Neuronal stem cell (in vitro differentiated cells): Measurements from ENCODE around the gene NEDD4.

Source experiments
- DNase-seq: peaks from one replicate; pipeline ENCODE4 v3.0.0-alpha.2; 2013; ENCODE audit warnings: low spot score
- H2AFZ ChIP-seq: one replicate; pipeline ENCODE4 v1.6.1; 2013; ENCODE audit warnings: mild to moderate bottlenecking, low read length, inconsistent platforms
- H2AK5ac ChIP-seq: 2 replicates; pipeline ENCODE4 v1.6.1; 2013; ENCODE audit warnings: low read depth, mild to moderate bottlenecking, inconsistent platforms, low read length, moderate library complexity, mixed read lengths
- H2BK120ac ChIP-seq: 2 replicates; pipeline ENCODE4 v1.6.1; 2013; ENCODE audit warnings: low read depth, mild to moderate bottlenecking, inconsistent platforms, low read length, moderate library complexity, mixed read lengths
- H2BK12ac ChIP-seq: one replicate; pipeline ENCODE4 v1.6.1; 2013; ENCODE audit warnings: low read length, inconsistent platforms
- H2BK15ac ChIP-seq: 2 replicates; pipeline ENCODE4 v1.6.1; 2013; ENCODE audit warnings: mild to moderate bottlenecking, low read length, inconsistent platforms, mixed read lengths
- H2BK5ac ChIP-seq: one replicate; pipeline ENCODE4 v1.6.1; 2013; ENCODE audit warnings: inconsistent platforms, mild to moderate bottlenecking, low read length, moderate library complexity
- H3K14ac ChIP-seq: one replicate; pipeline ENCODE4 v1.6.1; 2013; ENCODE audit warnings: low read length, inconsistent platforms
- H3K18ac ChIP-seq: 2 replicates; pipeline ENCODE4 v1.6.1; 2013; ENCODE audit warnings: low read length, inconsistent platforms
- H3K23ac ChIP-seq: 2 replicates; pipeline ENCODE4 v1.6.1; 2013; ENCODE audit warnings: low read depth, mild to moderate bottlenecking, mixed read lengths, low read length, inconsistent platforms; ENCODE audit not compliant: poor library complexity
- H3K27ac ChIP-seq: replicated peaks from 3 replicates; pipeline ENCODE4 v1.5.1; 2013; ENCODE audit warnings: low read length, inconsistent platforms
- H3K27me3 ChIP-seq, 3 experiments: 2 replicates each; pipeline ENCODE4 v1.6.1; 2013; ENCODE audit warnings: low read length in 3 of 3, mild to moderate bottlenecking in 2 of 3, inconsistent platforms in 1 of 3, low read depth in 1 of 3, mixed read lengths in 1 of 3, moderate library complexity in 1 of 3; ENCODE audit not compliant: control insufficient read depth in 3 of 3, insufficient read depth in 3 of 3
- H3K36me3 ChIP-seq, 2 donors: replicated peaks in 1 of 2; 2 replicates each; pipeline ENCODE4 v1.6.1; 2013; ENCODE audit warnings: low read length in 2 of 2; ENCODE audit not compliant: control insufficient read depth in 2 of 2, insufficient read depth in 2 of 2
- H3K4ac ChIP-seq: 2 replicates; pipeline ENCODE4 v1.6.1; 2013; ENCODE audit warnings: inconsistent platforms, mild to moderate bottlenecking, low read length, moderate library complexity
- H3K4me1 ChIP-seq, 2 donors: 1 replicate in 1 of 2; 2 replicates in 1 of 2; pipeline ENCODE4 v1.6.1; 2013; ENCODE audit warnings: low read length in 2 of 2, low read depth in 1 of 2; ENCODE audit not compliant: control insufficient read depth in 2 of 2, insufficient read depth in 1 of 2
- H3K4me2 ChIP-seq: one replicate; pipeline ENCODE4 v1.6.1; 2013; ENCODE audit warnings: mild to moderate bottlenecking, low read length, inconsistent platforms; ENCODE audit not compliant: insufficient read depth, poor library complexity, severe bottlenecking
- H3K4me3 ChIP-seq, 2 donors: 2 replicates each; pipeline ENCODE4 v1.5.1; 2013; ENCODE audit warnings: low read length in 2 of 2, mild to moderate bottlenecking in 2 of 2, inconsistent platforms in 1 of 2, moderate library complexity in 1 of 2
- H3K79me1 ChIP-seq: one replicate; pipeline ENCODE4 v1.6.1; 2013; ENCODE audit warnings: low read depth, mild to moderate bottlenecking, inconsistent platforms, low read length, moderate library complexity
- H3K9ac ChIP-seq: one replicate; pipeline ENCODE4 v1.6.1; 2013; ENCODE audit warnings: mild to moderate bottlenecking, low read depth, low read length, inconsistent platforms; ENCODE audit not compliant: poor library complexity
- H3K9me3 ChIP-seq, 2 donors: replicated peaks in 1 of 2; 2 replicates each; pipeline versions ENCODE3 to v1.6.1; 2013; ENCODE audit warnings: low read length in 2 of 2, mild to moderate bottlenecking in 2 of 2, inconsistent platforms in 1 of 2, low read depth in 1 of 2, mixed read lengths in 1 of 2, moderate library complexity in 1 of 2; ENCODE audit not compliant: control insufficient read depth in 2 of 2, insufficient read depth in 1 of 2
- H4K8ac ChIP-seq: one replicate; pipeline ENCODE4 v1.6.1; 2013; ENCODE audit warnings: low read depth, mild to moderate bottlenecking, inconsistent platforms, low read length, moderate library complexity
- H4K91ac ChIP-seq: one replicate; pipeline ENCODE4 v1.6.1; 2013; ENCODE audit warnings: low read length, low read depth, mild to moderate bottlenecking, inconsistent platforms; ENCODE audit not compliant: poor library complexity
- WGBS, 2 donors: extraction: QIAGEN DNeasy Blood & Tissue Kit; methylation state at CpG; one replicate each; pipeline ENCODE4 v1.1.7; 2013; ENCODE audit warnings: missing lambda C conversion rate in 2 of 2, mixed read lengths in 1 of 2; ENCODE audit not compliant: insufficient read length in 2 of 2, insufficient replicate concordance in 1 of 2; ENCODE audit errors: extremely low coverage in 2 of 2; 5-methylcytosine and 5-hydroxymethylcytosine counted together

The NEDD4 gene

GRCh38 chr15:55799291-55800212, 193.9 kb downstream of the NEDD4 start:
- H3K27ac ChIP-seq: peak overlapping the region; percentile 52
- H3K79me1 ChIP-seq: no peaks in the 10 kb centered on the region
- peak; percentile 69 for DNase-seq
- H3K4me3 ChIP-seq: peak overlapping the region in 1 of 2 donors; percentile 25
- no peak overlapping the region for H2BK120ac ChIP-seq
- H3K9me3 ChIP-seq: peaks cover 0 to 14% of the 10 kb centered on the region in 2 donors
- peak overlapping the region; percentile 84 for H2AFZ ChIP-seq
- peak overlapping the region; percentile 8 for H3K18ac ChIP-seq
- H3K4ac ChIP-seq: no peak overlapping the region
- no peak overlapping the region for H2AK5ac ChIP-seq
- H2BK5ac ChIP-seq: no peak overlapping the region
- no peak overlapping the region for H2BK15ac ChIP-seq
- H4K91ac ChIP-seq: no peak overlapping the region
- no peak overlapping the region for H3K23ac ChIP-seq
- peaks cover 9 to 24% of the 10 kb centered on the region in 2 donors for H3K4me1 ChIP-seq
- H3K14ac ChIP-seq: no peak overlapping the region
- H4K8ac ChIP-seq: no peak overlapping the region
- no peaks in the 10 kb centered on the region for H3K27me3 ChIP-seq
- no peak overlapping the region for H3K4me2 ChIP-seq
- no peaks in the 10 kb centered on the region for H3K36me3 ChIP-seq
- no CpG with 5 or more reads among the region's 10 CpGs for WGBS, 2 donors
- no peak overlapping the region for H2BK12ac ChIP-seq
- H3K9ac ChIP-seq: no peak overlapping the region

- H3K79me1 ChIP-seq: no peaks in the 10 kb centered on the region
- H4K8ac ChIP-seq: no peak overlapping the region
- H3K27ac ChIP-seq: no peak overlapping the region
- H2BK5ac ChIP-seq: no peak overlapping the region
- no peak overlapping the region for H4K91ac ChIP-seq
- H3K36me3 ChIP-seq: no peaks in the 10 kb centered on the region
- H2AFZ ChIP-seq: no peak overlapping the region
- no peak overlapping the region for H3K4me2 ChIP-seq
- H3K14ac ChIP-seq: no peak overlapping the region
- no peaks in the 10 kb centered on the region for H3K27me3 ChIP-seq
- H3K9me3 ChIP-seq: peaks cover 5 to 27% of the 10 kb centered on the region in 2 donors
- no peak overlapping the region for H3K4me3 ChIP-seq
- H3K4me1 ChIP-seq: peaks cover 4 to 24% of the 10 kb centered on the region in 2 donors
- H2BK120ac ChIP-seq: no peak overlapping the region
- H3K9ac ChIP-seq: no peak overlapping the region
- no peak overlapping the region for H3K4ac ChIP-seq
- WGBS, 2 donors: no CpG with 5 or more reads among the region's 4 CpGs
- H2BK12ac ChIP-seq: no peak overlapping the region
- DNase-seq: no peak
- H3K23ac ChIP-seq: no peak overlapping the region
- no peak overlapping the region for H2BK15ac ChIP-seq
- no peak overlapping the region for H3K18ac ChIP-seq
- H2AK5ac ChIP-seq: no peak overlapping the region
Observed at GRCh38 chr15:55796321-55796965, 197.0 kb downstream of the NEDD4 start.

GRCh38 chr15:55795031-55795430, 198.4 kb downstream of the NEDD4 start:
- H2AK5ac ChIP-seq: no peak overlapping the region
- H2BK120ac ChIP-seq: no peak overlapping the region
- H3K27me3 ChIP-seq: no peaks in the 10 kb centered on the region
- H4K8ac ChIP-seq: no peak overlapping the region
- H3K27ac ChIP-seq: no peak overlapping the region
- H2AFZ ChIP-seq: no peak overlapping the region
- H3K14ac ChIP-seq: no peak overlapping the region
- no peak overlapping the region for H2BK5ac ChIP-seq
- H2BK15ac ChIP-seq: no peak overlapping the region
- peaks cover 5 to 31% of the 10 kb centered on the region in 2 donors for H3K9me3 ChIP-seq
- H3K4ac ChIP-seq: no peak overlapping the region
- no peak overlapping the region for H3K4me3 ChIP-seq
- no peak overlapping the region for H3K9ac ChIP-seq
- peaks cover 4 to 21% of the 10 kb centered on the region in 2 donors for H3K4me1 ChIP-seq
- H3K79me1 ChIP-seq: no peaks in the 10 kb centered on the region
- H3K36me3 ChIP-seq: no peaks in the 10 kb centered on the region
- no peak for DNase-seq
- H3K18ac ChIP-seq: no peak overlapping the region
- no peak overlapping the region for H3K4me2 ChIP-seq
- no peak overlapping the region for H4K91ac ChIP-seq
- H3K23ac ChIP-seq: no peak overlapping the region
- no peak overlapping the region for H2BK12ac ChIP-seq
